IPS DF 6.9 (cell line): ENCODE data around the gene TTC28.

Experiments
- DNase-seq: peaks from one replicate; pipeline ENCODE4 v3.0.0-alpha.2; 2013; ENCODE audit warnings: low read depth, low spot score
- H3K27ac ChIP-seq: one replicate; pipeline ENCODE4 v1.5.1; 2013; ENCODE audit warnings: low read length, control low read depth
- H3K27me3 ChIP-seq: 2 replicates; pipeline ENCODE4 v1.6.1; 2013; ENCODE audit warnings: mild to moderate bottlenecking, low read length; ENCODE audit not compliant: control insufficient read depth, insufficient read depth
- H3K36me3 ChIP-seq: 2 replicates; pipeline ENCODE4 v1.6.1; 2013; ENCODE audit warnings: low read length; ENCODE audit not compliant: control insufficient read depth, insufficient read depth
- H3K4me1 ChIP-seq: 2 replicates; pipeline ENCODE4 v1.6.1; 2013; ENCODE audit warnings: low read length; ENCODE audit not compliant: control insufficient read depth, insufficient read depth
- H3K4me3 ChIP-seq: 2 replicates; pipeline ENCODE4 v1.5.1; 2013; ENCODE audit warnings: mild to moderate bottlenecking, low read length
- H3K9me3 ChIP-seq: 2 replicates; pipeline ENCODE4 v1.6.1; 2013; ENCODE audit warnings: low read length, inconsistent platforms; ENCODE audit not compliant: control insufficient read depth, insufficient read depth
- WGBS: extraction: QIAGEN DNeasy Blood & Tissue Kit; methylation state at CpG from one replicate; pipeline ENCODE4 v1.1.7; 2013; ENCODE audit warnings: mixed read lengths, missing lambda C conversion rate; ENCODE audit not compliant: insufficient read length, insufficient coverage; 5-methylcytosine and 5-hydroxymethylcytosine counted together

The TTC28 gene

GRCh38 chr22:28333088-28333487 is 346.6 kb downstream of the TTC28 start:
- H3K36me3 ChIP-seq = no peaks in the 10 kb centered on the region
- H3K9me3 ChIP-seq = no peaks in the 10 kb centered on the region
- no CpG with 5 or more reads among the region's 1 CpG for WGBS
- H3K27ac ChIP-seq = no peak overlapping the region
- no peak overlapping the region for H3K4me3 ChIP-seq
- H3K4me1 ChIP-seq = no peaks in the 10 kb centered on the region
- no peaks in the 10 kb centered on the region for H3K27me3 ChIP-seq
- DNase-seq = no peak

GRCh38 chr22:28332410-28332809 is 347.2 kb downstream of the TTC28 start:
- H3K4me1 ChIP-seq = no peaks in the 10 kb centered on the region
- no peak for DNase-seq
- H3K27me3 ChIP-seq = no peaks in the 10 kb centered on the region
- no peaks in the 10 kb centered on the region for H3K9me3 ChIP-seq
- no peak overlapping the region for H3K4me3 ChIP-seq
- no peaks in the 10 kb centered on the region for H3K36me3 ChIP-seq
- WGBS = no CpG with 5 or more reads among the region's 1 CpG
- H3K27ac ChIP-seq = no peak overlapping the region

- Histone ChIP-seq H3K36me3 (no peaks in the 10 kb centered on the region), H3K9me3 (no peaks in the 10 kb centered on the region), H3K4me3 (no peak overlapping the region), H3K27me3 (no peaks in the 10 kb centered on the region), H3K27ac (no peak overlapping the region), H3K4me1 (no peaks in the 10 kb centered on the region)
- no peak for DNase-seq
Measured at GRCh38 chr22:28331695-28332094, 347.9 kb downstream of the TTC28 start.

GRCh38 chr22:28329186-28330073 is 350.2 kb downstream of the TTC28 start:
- no peak overlapping the region for H3K4me3 ChIP-seq
- H3K36me3 ChIP-seq = no peaks in the 10 kb centered on the region
- H3K27ac ChIP-seq = no peak overlapping the region
- no peaks in the 10 kb centered on the region for H3K4me1 ChIP-seq
- H3K9me3 ChIP-seq = no peaks in the 10 kb centered on the region
- WGBS = no CpG with 5 or more reads among the region's 3 CpGs
- no peak for DNase-seq
- H3K27me3 ChIP-seq = no peaks in the 10 kb centered on the region

GRCh38 chr22:28328756-28329155 is 350.9 kb downstream of the TTC28 start:
- DNase-seq = no peak
- no peaks in the 10 kb centered on the region for H3K9me3 ChIP-seq
- no peaks in the 10 kb centered on the region for H3K4me1 ChIP-seq
- H3K27me3 ChIP-seq = no peaks in the 10 kb centered on the region
- no peaks in the 10 kb centered on the region for H3K36me3 ChIP-seq
- H3K4me3 ChIP-seq = no peak overlapping the region
- no peak overlapping the region for H3K27ac ChIP-seq
- WGBS = no CpG with 5 or more reads among the region's 1 CpG

GRCh38 chr22:28316014-28316413 is 363.6 kb downstream of the TTC28 start:
- WGBS = no CpG with 5 or more reads among the region's 4 CpGs
- DNase-seq = no peak
- no peaks in the 10 kb centered on the region for H3K27me3 ChIP-seq

GRCh38 chr22:28314959-28315358 is 364.7 kb downstream of the TTC28 start:
- H3K4me3 ChIP-seq = no peak overlapping the region
- H3K27ac ChIP-seq = no peak overlapping the region
- no peaks in the 10 kb centered on the region for H3K4me1 ChIP-seq
- no peaks in the 10 kb centered on the region for H3K27me3 ChIP-seq
- DNase-seq = no peak
- no peaks in the 10 kb centered on the region for H3K9me3 ChIP-seq
- H3K36me3 ChIP-seq = no peaks in the 10 kb centered on the region
- WGBS = no CpG with 5 or more reads among the region's 1 CpG

More at GRCh38 chr22:28316014-28316413, 363.6 kb downstream of the TTC28 start:
- Histone ChIP-seq H3K27ac (no peak overlapping the region), H3K4me1 (no peaks in the 10 kb centered on the region), H3K4me3 (no peak overlapping the region), H3K9me3 (no peaks in the 10 kb centered on the region), H3K36me3 (no peaks in the 10 kb centered on the region)

GRCh38 chr22:28310299-28310698 is 369.3 kb downstream of the TTC28 start:
- no CpG with 5 or more reads among the region's 1 CpG for WGBS
- no peaks in the 10 kb centered on the region for H3K4me1 ChIP-seq

GRCh38 chr22:28299753-28300152 is 379.9 kb downstream of the TTC28 start:
- Histone ChIP-seq H3K27ac (no peak overlapping the region), H3K4me1 (no peaks in the 10 kb centered on the region), H3K9me3 (no peaks in the 10 kb centered on the region), H3K36me3 (no peaks in the 10 kb centered on the region), H3K27me3 (no peaks in the 10 kb centered on the region), H3K4me3 (no peak overlapping the region)
- DNase-seq = no peak
- WGBS = no CpG with 5 or more reads among the region's 2 CpGs

More at GRCh38 chr22:28310299-28310698, 369.3 kb downstream of the TTC28 start:
- DNase-seq = no peak
- H3K4me3 ChIP-seq = no peak overlapping the region
- H3K9me3 ChIP-seq = no peaks in the 10 kb centered on the region
- no peak overlapping the region for H3K27ac ChIP-seq
- H3K27me3 ChIP-seq = no peaks in the 10 kb centered on the region
- H3K36me3 ChIP-seq = no peaks in the 10 kb centered on the region

GRCh38 chr22:28299309-28299708 is 380.3 kb downstream of the TTC28 start:
- Histone ChIP-seq H3K27me3 (no peaks in the 10 kb centered on the region), H3K27ac (no peak overlapping the region), H3K36me3 (no peaks in the 10 kb centered on the region), H3K4me1 (no peaks in the 10 kb centered on the region), H3K4me3 (no peak overlapping the region), H3K9me3 (no peaks in the 10 kb centered on the region)
- DNase-seq = no peak
- WGBS = no CpG with 5 or more reads among the region's 3 CpGs

GRCh38 chr22:28297504-28297903 is 382.1 kb downstream of the TTC28 start:
- DNase-seq = no peak
- Histone ChIP-seq H3K27ac (no peak overlapping the region), H3K27me3 (no peaks in the 10 kb centered on the region), H3K4me3 (no peak overlapping the region), H3K4me1 (no peaks in the 10 kb centered on the region), H3K9me3 (no peaks in the 10 kb centered on the region), H3K36me3 (no peaks in the 10 kb centered on the region)
- no CpG with 5 or more reads among the region's 4 CpGs for WGBS
